T-helper 1 cell treated with Interleukin-12 subunit alpha and Interleukin-12 subunit beta and Interleukin-4 antibody, amounts not matched to agents 30 μg/mL and 1 μg/mL, for 36 hours (primary cell): Measurements from ENCODE around the gene SSRP1.
"Not testable (repeated sequence)": the region's sequence is repeated elsewhere in the genome, so short reads cannot be mapped to it uniquely, and the experiment has no call there.

Experiments used
- H3K27ac Mint-ChIP-seq: one replicate; pipeline ENCODE4 v1.8.0; 2021; ENCODE audit warnings: mild to moderate bottlenecking, mixed read lengths
- H3K27me3 Mint-ChIP-seq: one replicate; pipeline ENCODE4 v1.8.0; 2021; ENCODE audit warnings: low read depth, mixed read lengths
- H3K36me3 Mint-ChIP-seq: one replicate; pipeline ENCODE4 v1.8.0; 2021; ENCODE audit warnings: low read depth, mixed read lengths
- H3K4me1 Mint-ChIP-seq: one replicate; pipeline ENCODE4 v1.8.0; 2021; ENCODE audit warnings: low read depth, mixed read lengths
- H3K4me3 Mint-ChIP-seq: one replicate; pipeline ENCODE4 v1.8.0; 2021; ENCODE audit warnings: mild to moderate bottlenecking, moderate library complexity, mixed read lengths
- H3K9me3 Mint-ChIP-seq: one replicate; pipeline ENCODE4 v1.8.0; 2021; ENCODE audit warnings: mixed read lengths

SSRP1 gene

GRCh38 chr11:57363131-57364080, 27.7 kb upstream of the SSRP1 start:
- no peak overlapping the region for H3K27ac Mint-ChIP-seq
- H3K36me3 Mint-ChIP-seq = no peaks in the 10 kb centered on the region
- H3K27me3 Mint-ChIP-seq = no peaks in the 10 kb centered on the region
- no peak overlapping the region for H3K4me3 Mint-ChIP-seq
- no peaks in the 10 kb centered on the region for H3K4me1 Mint-ChIP-seq
- no peaks in the 10 kb centered on the region for H3K9me3 Mint-ChIP-seq

- no peaks in the 10 kb centered on the region for H3K36me3 Mint-ChIP-seq
- no peaks in the 10 kb centered on the region for H3K9me3 Mint-ChIP-seq
- H3K4me3 Mint-ChIP-seq = no peak overlapping the region
- no peaks in the 10 kb centered on the region for H3K4me1 Mint-ChIP-seq
- no peak overlapping the region for H3K27ac Mint-ChIP-seq
- H3K27me3 Mint-ChIP-seq = no peaks in the 10 kb centered on the region
These were observed 26.2 kb upstream of the SSRP1 start for GRCh38 chr11:57361926-57362325.

- not testable (repeated sequence) for H3K27ac Mint-ChIP-seq, H3K4me3 Mint-ChIP-seq, H3K27me3 Mint-ChIP-seq, H3K9me3 Mint-ChIP-seq, H3K4me1 Mint-ChIP-seq, H3K36me3 Mint-ChIP-seq
These were observed 25.7 kb upstream of the SSRP1 start for GRCh38 chr11:57361420-57361819.

- H3K36me3 Mint-ChIP-seq = no peaks in the 10 kb centered on the region
- H3K9me3 Mint-ChIP-seq = no peaks in the 10 kb centered on the region
- H3K27me3 Mint-ChIP-seq = peaks cover 6% of the 10 kb centered on the region
- H3K4me1 Mint-ChIP-seq = no peaks in the 10 kb centered on the region
- H3K27ac Mint-ChIP-seq = no peak overlapping the region
- no peak overlapping the region for H3K4me3 Mint-ChIP-seq
These were observed 25.3 kb upstream of the SSRP1 start for GRCh38 chr11:57360991-57361390.

GRCh38 chr11:57359896-57360690, 24.4 kb upstream of the SSRP1 start:
- H3K27me3 Mint-ChIP-seq = peaks cover 7% of the 10 kb centered on the region
- H3K4me3 Mint-ChIP-seq = no peak overlapping the region
- H3K27ac Mint-ChIP-seq = no peak overlapping the region
- H3K36me3 Mint-ChIP-seq = no peaks in the 10 kb centered on the region
- no peaks in the 10 kb centered on the region for H3K9me3 Mint-ChIP-seq
- H3K4me1 Mint-ChIP-seq = no peaks in the 10 kb centered on the region

- Mint-ChIP-seq H3K27ac (no peak overlapping the region), H3K27me3 (peaks cover 13% of the 10 kb centered on the region), H3K36me3 (no peaks in the 10 kb centered on the region), H3K9me3 (no peaks in the 10 kb centered on the region), H3K4me3 (no peak overlapping the region), H3K4me1 (no peaks in the 10 kb centered on the region)
These were observed 23.7 kb upstream of the SSRP1 start for GRCh38 chr11:57359396-57359795.

GRCh38 chr11:57358991-57359390, 23.3 kb upstream of the SSRP1 start:
- peaks cover 17% of the 10 kb centered on the region for H3K27me3 Mint-ChIP-seq
- H3K36me3 Mint-ChIP-seq = no peaks in the 10 kb centered on the region
- no peaks in the 10 kb centered on the region for H3K9me3 Mint-ChIP-seq
- H3K27ac Mint-ChIP-seq = no peak overlapping the region
- H3K4me1 Mint-ChIP-seq = no peaks in the 10 kb centered on the region
- no peak overlapping the region for H3K4me3 Mint-ChIP-seq

GRCh38 chr11:57358543-57358961, 22.9 kb upstream of the SSRP1 start:
- Mint-ChIP-seq H3K4me1 (no peaks in the 10 kb centered on the region), H3K4me3 (no peak overlapping the region), H3K27me3 (peaks cover 17% of the 10 kb centered on the region), H3K9me3 (no peaks in the 10 kb centered on the region), H3K36me3 (no peaks in the 10 kb centered on the region), H3K27ac (no peak overlapping the region)

- Mint-ChIP-seq H3K4me1 (no peaks in the 10 kb centered on the region), H3K9me3 (no peaks in the 10 kb centered on the region), H3K27me3 (peaks cover 22% of the 10 kb centered on the region), H3K27ac (no peak overlapping the region), H3K36me3 (no peaks in the 10 kb centered on the region), H3K4me3 (no peak overlapping the region)
These were observed 22.2 kb upstream of the SSRP1 start for GRCh38 chr11:57357856-57358255.

GRCh38 chr11:57357310-57357709, 21.6 kb upstream of the SSRP1 start:
- H3K36me3 Mint-ChIP-seq = no peaks in the 10 kb centered on the region

GRCh38 chr11:57356268-57356667, 20.6 kb upstream of the SSRP1 start:
- Mint-ChIP-seq H3K9me3 (peaks cover 5% of the 10 kb centered on the region), H3K36me3 (peaks cover 3% of the 10 kb centered on the region), H3K4me1 (no peaks in the 10 kb centered on the region), H3K4me3 (no peak overlapping the region), H3K27me3 (peaks cover 22% of the 10 kb centered on the region), H3K27ac (no peak overlapping the region)

More at GRCh38 chr11:57357310-57357709, 21.6 kb upstream of the SSRP1 start:
- no peaks in the 10 kb centered on the region for H3K4me1 Mint-ChIP-seq
- no peak overlapping the region for H3K27ac Mint-ChIP-seq
- peaks cover 22% of the 10 kb centered on the region for H3K27me3 Mint-ChIP-seq
- no peaks in the 10 kb centered on the region for H3K9me3 Mint-ChIP-seq
- no peak overlapping the region for H3K4me3 Mint-ChIP-seq

- Mint-ChIP-seq H3K27ac (no peak overlapping the region), H3K4me3 (no peak overlapping the region), H3K4me1 (no peaks in the 10 kb centered on the region), H3K27me3 (peaks cover 22% of the 10 kb centered on the region), H3K36me3 (peaks cover 3% of the 10 kb centered on the region), H3K9me3 (peaks cover 6% of the 10 kb centered on the region)
These were observed 19.0 kb upstream of the SSRP1 start for GRCh38 chr11:57354699-57355098.

GRCh38 chr11:57353852-57354251, 18.2 kb upstream of the SSRP1 start:
- H3K36me3 Mint-ChIP-seq = peaks cover 3% of the 10 kb centered on the region
- no peak overlapping the region for H3K4me3 Mint-ChIP-seq
- peaks cover 22% of the 10 kb centered on the region for H3K27me3 Mint-ChIP-seq
- H3K27ac Mint-ChIP-seq = no peak overlapping the region
- peaks cover 6% of the 10 kb centered on the region for H3K9me3 Mint-ChIP-seq
- no peaks in the 10 kb centered on the region for H3K4me1 Mint-ChIP-seq

GRCh38 chr11:57353446-57353845, 17.8 kb upstream of the SSRP1 start:
- H3K27me3 Mint-ChIP-seq = peaks cover 22% of the 10 kb centered on the region
- peaks cover 3% of the 10 kb centered on the region for H3K36me3 Mint-ChIP-seq
- H3K9me3 Mint-ChIP-seq = peaks cover 6% of the 10 kb centered on the region

GRCh38 chr11:57353036-57353435, 17.3 kb upstream of the SSRP1 start:
- peaks cover 22% of the 10 kb centered on the region for H3K27me3 Mint-ChIP-seq
- no peak overlapping the region for H3K27ac Mint-ChIP-seq
- peaks cover 3% of the 10 kb centered on the region for H3K36me3 Mint-ChIP-seq
- H3K4me3 Mint-ChIP-seq = no peak overlapping the region
- no peaks in the 10 kb centered on the region for H3K4me1 Mint-ChIP-seq
- peaks cover 6% of the 10 kb centered on the region for H3K9me3 Mint-ChIP-seq

More at GRCh38 chr11:57353446-57353845, 17.8 kb upstream of the SSRP1 start:
- no peaks in the 10 kb centered on the region for H3K4me1 Mint-ChIP-seq
- no peak overlapping the region for H3K4me3 Mint-ChIP-seq
- no peak overlapping the region for H3K27ac Mint-ChIP-seq
